K562 (cell line): ENCODE results near the gene KLHL22. TPM values are rescaled to one million over a fixed set of nuclear protein-coding genes. Genes with fewer than 3 reads are reported as not detected.

Experiments
- ARID3A ChIP-seq: IDR thresholded peaks from 2 replicates; pipeline ENCODE4 v1.6.1; 2012; ENCODE audit warnings: low read depth, low read length, improper control_type of control experiment, borderline replicate concordance
- BCOR ChIP-seq: fragments of 450-650 bp; IDR thresholded peaks from 2 replicates; pipeline ENCODE4 v1.6.1; 2016
- BMI1 ChIP-seq: fragments of 150-350 bp; IDR thresholded peaks from 2 replicates; pipeline ENCODE4 v1.6.1; 2014; ENCODE audit warnings: low read length
- CLOCK ChIP-seq: fragments of 250-450 bp; sonication (Bioruptor Pico); IDR thresholded peaks from 2 replicates; pipeline ENCODE4 v1.4.0; 2020; ENCODE audit warnings: mild to moderate bottlenecking, moderate library complexity, borderline replicate concordance
- HOXB6 ChIP-seq: fragments of 250-450 bp; sonication (Bioruptor Pico); IDR thresholded peaks from 2 replicates; pipeline ENCODE4 v1.5.1; 2022; ENCODE audit warnings: mild to moderate bottlenecking, borderline replicate concordance
- MBD2 ChIP-seq: sonication (generic); IDR thresholded peaks from 2 replicates; pipeline ENCODE4 v1.6.1; 2016; ENCODE audit warnings: low read depth, borderline replicate concordance
- MYC ChIP-seq, 2 experiments: fragments of 250-450 bp in 1 of 2; sonication (Bioruptor Pico) in 1 of 2; IDR thresholded peaks; 2 replicates each; pipeline versions ENCODE4 v1.5.1 to v1.6.1; 2012 to 2021; ENCODE audit warnings: low read depth in 2 of 2, borderline replicate concordance in 1 of 2, improper control_type of control experiment in 1 of 2, low read length in 1 of 2, mild to moderate bottlenecking in 1 of 2, moderate library complexity in 1 of 2
- RUNX1 ChIP-seq: sonication (generic); IDR thresholded peaks from 2 replicates; pipeline ENCODE4 v1.6.1; 2016; ENCODE audit warnings: antibody characterized with exemption, low read depth
- TRIM25 ChIP-seq: fragments of 450-650 bp; IDR thresholded peaks from 2 replicates; pipeline ENCODE4 v1.7.0; 2016; ENCODE audit warnings: borderline replicate concordance
- UBTF ChIP-seq, 2 experiments: IDR thresholded peaks; 2 replicates each; pipeline ENCODE4 v1.6.1; 2012; ENCODE audit warnings: improper control_type of control experiment in 2 of 2, low read depth in 2 of 2, low read length in 2 of 2, borderline replicate concordance in 1 of 2
- ZNF143 ChIP-seq: sonication (generic); formaldehyde crosslinking; IDR thresholded peaks from 2 replicates; pipeline ENCODE4 v1.9.0; 2022; ENCODE audit warnings: mild to moderate bottlenecking, missing genetic modification reagents
- ZNF184 ChIP-seq: sonication (generic); formaldehyde crosslinking; IDR thresholded peaks from 2 replicates; pipeline ENCODE4 v1.5.0; 2020; ENCODE audit warnings: missing genetic modification reagents
- ZNF280B ChIP-seq: fragments of 250-450 bp; sonication (Bioruptor Pico); IDR thresholded peaks from 2 replicates; pipeline ENCODE4 v1.5.1; 2021; ENCODE audit warnings: mild to moderate bottlenecking
- ZNF311 ChIP-seq: fragments of 250-450 bp; sonication (Bioruptor Pico); IDR thresholded peaks from 2 replicates; pipeline ENCODE4 v1.4.0; 2020; ENCODE audit warnings: mild to moderate bottlenecking, moderate library complexity
- ZNF431 ChIP-seq: sonication (generic); formaldehyde crosslinking; IDR thresholded peaks from 2 replicates; pipeline ENCODE4 v1.8.0; 2022; ENCODE audit warnings: mild to moderate bottlenecking, missing genetic modification reagents
- ZNF551 ChIP-seq: fragments of 250-450 bp; sonication (Bioruptor Pico); IDR thresholded peaks from 2 replicates; pipeline ENCODE4 v1.5.0; 2021; ENCODE audit warnings: mild to moderate bottlenecking, moderate library complexity
- polyA plus RNA-seq, 8 experiments: library from polyadenylated mRNA; depleted of rRNA in 4 of 8; stranded (reverse) in 5 of 8; unstranded in 3 of 8; fragments of >200 nt; fragmentation: Nextera tagmentation in 2 of 8; fragmentation: Illumina TruSeq in 1 of 8; extraction: Ambion mirVana in 2 of 8; extraction: Trizol in 1 of 8; gene quantifications; 2 replicates each; pipeline versions ENCODE4 v1.2.1 to v1.2.3, GENCODE V29; 2011 to 2014; ENCODE audit warnings: inconsistent platforms in 1 of 8, missing spikeins in 1 of 8
- total RNA-seq, 7 experiments: library from RNA; depleted of rRNA in 6 of 7; stranded (reverse); fragments of >200 nt in 6 of 7; fragmentation: Illumina TruSeq in 2 of 7; extraction: Trizol in 2 of 7; gene quantifications; 2 replicates each; pipeline versions ENCODE4 v1.2.1 to v1.2.3, GENCODE V29; 2011 to 2021; ENCODE audit warnings: low replicate concordance in 1 of 7

The KLHL22 gene
- total and polyA plus RNA-seq, 9 of the 15 experiments (the other 6 are each of a cell fraction or from before 2014, with no cell fraction given): 1.3 to 25.6 (median 15.2) TPM

- TF ChIP-seq UBTF (IDR thresholded peaks at IDR 0.05; ENCODE audit: borderline replicate concordance in 1 of 2, low read depth in 2 of 2, low read length in 2 of 2) (peak; percentile 51 to 58; a peak in 1 of 4 replicates), RUNX1 (no peak), BMI1 (no peak), HOXB6 (CRISPR knock-in tag) (0 out of 2 replicates have a peak, but pooled peaks have one; percentile 11), BCOR (no peak), MYC (IDR thresholded peaks at IDR 0.05; ENCODE audit: low read depth, low read length) (peak; percentile 96), MYC (CRISPR knock-in tag; IDR thresholded peaks at IDR 0.05; ENCODE audit: borderline replicate concordance, low read depth) (no peak; the same call in 1 of the 2 replicates), ZNF280B (CRISPR knock-in tag) (no peak), ZNF311 (CRISPR knock-in tag) (peak; percentile 27; the same call in 1 of the 2 replicates), CLOCK (CRISPR knock-in tag) (no peak), ZNF431 (no peak), ZNF551 (CRISPR knock-in tag) (no peak), ARID3A (peak; percentile 55; the same call in 1 of the 2 replicates), ZNF143 (CRISPR knock-in tag) (no peak), MBD2 (no peak), TRIM25 (no peak), ZNF184 (CRISPR knock-in tag) (no peak)
Observed at GRCh38 chr22:20523086-20523983, 27.7 kb upstream of the KLHL22 start (continued).
